Nephron (organoid): ENCODE measurements around the gene ZNF473.

Experiments
- H3K27ac Mint-ChIP-seq, 3 experiments: 2 replicates each; pipeline ENCODE4 v1.8.0; 2020; ENCODE audit warnings: mixed read lengths in 3 of 3, mild to moderate bottlenecking in 2 of 3, moderate library complexity in 1 of 3
- H3K27me3 Mint-ChIP-seq: 2 replicates; pipeline ENCODE4 v1.8.0; 2021; ENCODE audit warnings: low read depth, mild to moderate bottlenecking, moderate library complexity, mixed read lengths
- H3K36me3 Mint-ChIP-seq: 2 replicates; pipeline ENCODE4 v1.8.0; 2020; ENCODE audit warnings: low read depth, mixed read lengths
- H3K4me1 Mint-ChIP-seq: 2 replicates; pipeline ENCODE4 v1.8.0; 2020; ENCODE audit warnings: mixed read lengths
- H3K4me3 Mint-ChIP-seq, 3 experiments: 2 replicates each; pipeline ENCODE4 v1.8.0; 2020; ENCODE audit warnings: mild to moderate bottlenecking in 3 of 3, mixed read lengths in 3 of 3, moderate library complexity in 2 of 3
- H3K9me3 Mint-ChIP-seq: 2 replicates; pipeline ENCODE4 v1.8.0; 2020; ENCODE audit warnings: mixed read lengths
- TF ChIP-seq, protein P1 (sequence below), 3 experiments: fragments of 200-600 bp; sonication (generic); IDR thresholded peaks; one replicate each; pipeline ENCODE4 v1.5.0; 2021; ENCODE audit warnings: antibody characterized with exemption in 3 of 3; ENCODE audit not compliant: unreplicated experiment in 3 of 3

Gene ZNF473

DNA sequence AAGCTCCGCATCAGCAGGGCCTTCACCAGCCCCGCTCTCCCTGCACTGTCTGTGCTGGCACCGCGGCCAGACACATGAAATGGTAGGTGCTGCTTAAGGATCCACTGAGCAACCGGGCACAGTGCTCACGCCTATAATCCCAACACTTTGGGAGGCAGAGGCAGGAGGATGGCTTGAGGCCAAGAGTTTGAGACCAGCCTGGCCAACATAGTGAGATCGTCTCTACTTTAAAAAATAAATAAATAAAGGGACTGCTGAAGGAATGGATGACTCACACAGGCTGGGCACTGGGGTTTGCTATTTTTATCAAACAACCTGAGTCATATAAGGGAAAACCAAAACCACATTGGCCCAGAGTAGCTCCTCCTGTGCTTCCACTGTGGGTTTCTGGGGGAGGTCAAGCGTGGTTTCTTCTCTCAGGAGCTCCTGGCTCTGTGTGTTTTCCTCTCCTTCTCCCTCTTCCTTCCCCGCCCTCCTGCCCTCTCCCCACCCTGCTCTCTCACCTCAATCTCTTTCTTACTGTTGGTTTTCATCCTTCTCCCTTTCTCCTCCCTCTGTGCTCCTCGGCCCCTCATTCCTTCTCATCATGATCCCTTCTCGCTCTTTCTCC, 21.9 kb upstream of the ZNF473 start:
- TF ChIP-seq, protein P1, sequence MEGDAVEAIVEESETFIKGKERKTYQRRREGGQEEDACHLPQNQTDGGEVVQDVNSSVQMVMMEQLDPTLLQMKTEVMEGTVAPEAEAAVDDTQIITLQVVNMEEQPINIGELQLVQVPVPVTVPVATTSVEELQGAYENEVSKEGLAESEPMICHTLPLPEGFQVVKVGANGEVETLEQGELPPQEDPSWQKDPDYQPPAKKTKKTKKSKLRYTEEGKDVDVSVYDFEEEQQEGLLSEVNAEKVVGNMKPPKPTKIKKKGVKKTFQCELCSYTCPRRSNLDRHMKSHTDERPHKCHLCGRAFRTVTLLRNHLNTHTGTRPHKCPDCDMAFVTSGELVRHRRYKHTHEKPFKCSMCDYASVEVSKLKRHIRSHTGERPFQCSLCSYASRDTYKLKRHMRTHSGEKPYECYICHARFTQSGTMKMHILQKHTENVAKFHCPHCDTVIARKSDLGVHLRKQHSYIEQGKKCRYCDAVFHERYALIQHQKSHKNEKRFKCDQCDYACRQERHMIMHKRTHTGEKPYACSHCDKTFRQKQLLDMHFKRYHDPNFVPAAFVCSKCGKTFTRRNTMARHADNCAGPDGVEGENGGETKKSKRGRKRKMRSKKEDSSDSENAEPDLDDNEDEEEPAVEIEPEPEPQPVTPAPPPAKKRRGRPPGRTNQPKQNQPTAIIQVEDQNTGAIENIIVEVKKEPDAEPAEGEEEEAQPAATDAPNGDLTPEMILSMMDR (IDR thresholded peaks at IDR 0.05; ENCODE audit: unreplicated experiment in 3 of 3) = no peak
- Mint-ChIP-seq H3K27ac (no peak overlapping the region), H3K9me3 (no peaks in the 10 kb centered on the region), H3K36me3 (peaks cover 44% of the 10 kb centered on the region), H3K27me3 (no peaks in the 10 kb centered on the region), H3K4me1 (no peaks in the 10 kb centered on the region), H3K4me3 (no peak overlapping the region)

DNA sequence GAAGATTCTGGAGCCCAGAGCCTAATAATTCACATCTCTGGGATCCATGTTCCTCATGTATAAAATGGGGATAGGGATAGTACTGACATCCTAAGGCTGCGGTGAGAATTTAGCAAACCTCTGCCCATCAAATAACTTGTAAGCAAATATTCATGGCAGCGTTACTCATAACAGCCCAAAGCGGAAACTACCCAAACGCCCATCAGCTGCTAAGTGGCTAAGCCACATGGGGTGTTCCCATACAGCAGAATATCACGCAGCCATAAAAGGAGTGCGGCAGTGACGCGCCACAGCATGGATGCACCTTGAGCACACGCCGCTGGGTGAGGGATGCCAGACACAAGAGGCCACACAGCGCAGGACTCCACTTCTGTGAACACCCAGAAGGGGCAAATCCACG, 20.4 kb upstream of the ZNF473 start:
- no peak overlapping the region for H3K27ac Mint-ChIP-seq
- H3K4me3 Mint-ChIP-seq = no peak overlapping the region
- H3K9me3 Mint-ChIP-seq = no peaks in the 10 kb centered on the region
- TF ChIP-seq, protein P1 (IDR thresholded peaks at IDR 0.05; ENCODE audit: unreplicated experiment in 3 of 3) = no peak
- no peaks in the 10 kb centered on the region for H3K4me1 Mint-ChIP-seq
- no peaks in the 10 kb centered on the region for H3K27me3 Mint-ChIP-seq
- H3K36me3 Mint-ChIP-seq = peaks cover 36% of the 10 kb centered on the region

GRCh38 chr19:50007170-50007569, 18.6 kb upstream of the ZNF473 start:
- Mint-ChIP-seq H3K27ac (no peak overlapping the region), H3K27me3 (no peaks in the 10 kb centered on the region), H3K4me1 (no peaks in the 10 kb centered on the region), H3K9me3 (no peaks in the 10 kb centered on the region), H3K4me3 (no peak overlapping the region), H3K36me3 (peaks cover 34% of the 10 kb centered on the region)
- TF ChIP-seq, protein P1 (IDR thresholded peaks at IDR 0.05; ENCODE audit: unreplicated experiment in 3 of 3) = no peak

DNA sequence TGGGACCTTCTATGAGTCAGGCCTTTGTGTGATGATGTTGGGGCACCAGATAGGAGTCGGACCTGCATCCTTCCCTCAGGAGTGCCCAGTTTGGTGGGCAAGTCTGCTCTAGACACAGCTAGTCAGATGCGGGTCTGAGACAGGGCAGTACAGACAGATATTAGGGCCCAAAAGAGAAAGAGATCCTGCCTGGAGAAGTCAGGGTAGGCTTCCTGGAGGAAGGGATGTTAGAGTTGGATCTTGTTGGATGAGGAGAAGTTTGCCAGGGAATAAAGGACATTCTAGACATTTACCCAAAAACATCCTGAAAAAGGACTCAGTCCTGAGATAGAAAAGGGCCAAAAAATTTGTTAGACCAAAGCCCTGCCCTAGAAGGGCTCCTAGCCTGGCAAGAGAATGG, 17.9 kb upstream of the ZNF473 start:
- Mint-ChIP-seq H3K36me3 (peaks cover 34% of the 10 kb centered on the region), H3K4me3 (no peak overlapping the region), H3K9me3 (no peaks in the 10 kb centered on the region), H3K27ac (no peak overlapping the region), H3K27me3 (no peaks in the 10 kb centered on the region), H3K4me1 (no peaks in the 10 kb centered on the region)
- TF ChIP-seq, protein P1 (IDR thresholded peaks at IDR 0.05; ENCODE audit: unreplicated experiment in 3 of 3) = no peak

DNA sequence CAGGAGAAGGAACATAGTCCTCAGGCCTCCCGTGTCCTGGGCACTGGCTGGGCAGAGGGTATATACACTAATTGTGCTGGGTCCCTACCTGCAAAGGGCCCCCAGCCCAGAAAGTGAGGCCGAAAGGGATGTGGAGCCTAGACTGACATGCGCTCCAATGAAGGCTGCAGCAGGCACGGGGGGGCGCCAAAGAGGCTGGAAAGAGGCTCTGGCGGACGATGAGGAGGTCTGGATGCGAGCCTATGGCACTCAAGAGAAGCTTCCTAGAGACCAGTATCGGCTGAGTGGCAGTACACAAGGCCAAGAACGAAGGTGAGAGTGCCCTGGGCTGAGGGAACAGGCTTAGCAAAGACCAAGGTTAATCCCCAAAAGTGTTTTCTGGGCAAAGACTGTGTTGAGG, 17.3 kb upstream of the ZNF473 start:
- no peak overlapping the region for H3K27ac Mint-ChIP-seq

More for the DNA sequence above, 17.3 kb upstream of the ZNF473 start:
- Mint-ChIP-seq H3K27me3 (no peaks in the 10 kb centered on the region), H3K36me3 (peaks cover 40% of the 10 kb centered on the region), H3K4me3 (no peak overlapping the region), H3K9me3 (no peaks in the 10 kb centered on the region), H3K4me1 (no peaks in the 10 kb centered on the region)
- TF ChIP-seq, protein P1 (IDR thresholded peaks at IDR 0.05; ENCODE audit: unreplicated experiment in 3 of 3) = peak in 1 of 3 experiments; percentile 25
